DND-41 (cell line): ENCODE results near the gene NEK9.

Experiments
- CTCF ChIP-seq: IDR thresholded peaks from 2 replicates; pipeline ENCODE4 v1.5.1; 2012; ENCODE audit warnings: borderline replicate concordance, low read length, moderate library complexity, mild to moderate bottlenecking; ENCODE audit not compliant: poor library complexity, severe bottlenecking; ENCODE audit errors: extremely low read depth
- EZH2 ChIP-seq: IDR thresholded peaks from 3 replicates; pipeline ENCODE4 v1.6.1; 2012; ENCODE audit warnings: borderline replicate concordance, low read depth, mild to moderate bottlenecking, moderate library complexity, low read length, inconsistent platforms; ENCODE audit not compliant: severe bottlenecking

- no peak for TF ChIP-seq CTCF
- TF ChIP-seq EZH2: no peak
Observed at GRCh38 chr14:75077794-75078193, 49.1 kb downstream of the NEK9 start.
